Measurements from ENCODE around the gene SNX9. TPM values are rescaled to one million over a fixed set of nuclear protein-coding genes. Genes with fewer than 3 reads are reported as not detected.
"Not testable (repeated sequence)": the region's sequence is repeated elsewhere in the genome, so short reads cannot be mapped to it uniquely, and the experiment has no call there.

Gene SNX9
- total RNA-seq, 2 experiments from 2014 or later: 59.3 to 59.7 TPM

- H3K4me3 Mint-ChIP-seq; intact Hi-C loops (cut with micrococcal nuclease); DNase-seq; H3K27ac Mint-ChIP-seq; H3K27me3 Mint-ChIP-seq; H3K4me1 Mint-ChIP-seq (ENCODE audit: low read depth); H3K9me3 Mint-ChIP-seq; POLR2A ChIA-PET; H3K36me3 Mint-ChIP-seq: not testable (repeated sequence)
- CTCF ChIA-PET: interaction anchor here (1.9 kb wide), 1 partner anchor 100 kb away, joined by 4 read pairs; no protein-coding TSS in a partner anchor
Observed at GRCh38 chr6:157972177-157972576, 149.1 kb downstream of the SNX9 start.

GRCh38 chr6:157974341-157974894, 151.4 kb downstream of the SNX9 start:
- Mint-ChIP-seq H3K4me1 (ENCODE audit: low read depth) (peaks cover 4% of the 10 kb centered on the region), H3K36me3 (no peaks in the 10 kb centered on the region), H3K9me3 (no peaks in the 10 kb centered on the region), H3K27me3 (no peaks in the 10 kb centered on the region), H3K27ac (no peak overlapping the region), H3K4me3 (no peak overlapping the region)
- CTCF ChIA-PET: interaction anchor here (2.1 kb wide), 1 partner anchor 52 kb away, joined by 5 read pairs; no protein-coding TSS in a partner anchor
- intact Hi-C loops (cut with micrococcal nuclease): no loop called here
- POLR2A ChIA-PET: no interaction called here
- no peak for DNase-seq

GRCh38 chr6:157974967-157975366, 151.9 kb downstream of the SNX9 start:
- no peaks in the 10 kb centered on the region for H3K36me3 Mint-ChIP-seq
- no peak overlapping the region for H3K27ac Mint-ChIP-seq
- intact Hi-C loops (cut with micrococcal nuclease): no loop called here
- ChIA-PET CTCF (interaction anchor here (2.1 kb wide), 1 partner anchor 51 kb away, joined by 5 read pairs; no protein-coding TSS in a partner anchor), POLR2A (no interaction called here)
- no peaks in the 10 kb centered on the region for H3K27me3 Mint-ChIP-seq
- peaks cover 4% of the 10 kb centered on the region for H3K4me1 Mint-ChIP-seq (ENCODE audit: low read depth)
- DNase-seq: no peak
- H3K9me3 Mint-ChIP-seq: no peaks in the 10 kb centered on the region
- no peak overlapping the region for H3K4me3 Mint-ChIP-seq

- Mint-ChIP-seq H3K4me3 (no peak overlapping the region), H3K36me3 (no peaks in the 10 kb centered on the region), H3K27ac (no peak overlapping the region), H3K4me1 (ENCODE audit: low read depth) (peaks cover 6% of the 10 kb centered on the region), H3K9me3 (no peaks in the 10 kb centered on the region), H3K27me3 (no peaks in the 10 kb centered on the region)
- intact Hi-C loops (cut with micrococcal nuclease): no loop called here
- CTCF ChIA-PET: interaction anchor here (2.1 kb wide), 1 partner anchor 51 kb away, joined by 5 read pairs; no protein-coding TSS in a partner anchor
- DNase-seq: no peak
- POLR2A ChIA-PET: no interaction called here
Observed at GRCh38 chr6:157975456-157975855, 152.4 kb downstream of the SNX9 start.

GRCh38 chr6:157976345-157977175, 153.5 kb downstream of the SNX9 start:
- Mint-ChIP-seq H3K4me1 (ENCODE audit: low read depth) (peaks cover 5% of the 10 kb centered on the region), H3K27ac (no peak overlapping the region), H3K36me3 (no peaks in the 10 kb centered on the region), H3K27me3 (no peaks in the 10 kb centered on the region), H3K9me3 (no peaks in the 10 kb centered on the region), H3K4me3 (no peak overlapping the region)
- ChIA-PET POLR2A (no interaction called here), CTCF (interaction anchor here (2.1 kb wide), 1 partner anchor 50 kb away, joined by 5 read pairs; no protein-coding TSS in a partner anchor)
- DNase-seq: no peak
- intact Hi-C loops (cut with micrococcal nuclease): no loop called here

- ChIA-PET POLR2A (no interaction called here), CTCF (no interaction called here)
- Mint-ChIP-seq H3K27me3 (no peaks in the 10 kb centered on the region), H3K36me3 (no peaks in the 10 kb centered on the region), H3K9me3 (no peaks in the 10 kb centered on the region), H3K4me1 (ENCODE audit: low read depth) (peaks cover 6% of the 10 kb centered on the region), H3K27ac (no peak overlapping the region), H3K4me3 (no peak overlapping the region)
- no peak for DNase-seq
- intact Hi-C loops (cut with micrococcal nuclease): no loop called here
Observed at GRCh38 chr6:157977176-157977804, 154.2 kb downstream of the SNX9 start.

GRCh38 chr6:157978021-157978783, 155.2 kb downstream of the SNX9 start:
- POLR2A ChIA-PET: no interaction called here
- Mint-ChIP-seq H3K9me3 (no peaks in the 10 kb centered on the region), H3K4me3 (no peak overlapping the region), H3K27ac (no peak overlapping the region), H3K4me1 (ENCODE audit: low read depth) (peaks cover 15% of the 10 kb centered on the region), H3K27me3 (no peaks in the 10 kb centered on the region), H3K36me3 (no peaks in the 10 kb centered on the region)
- intact Hi-C loops (cut with micrococcal nuclease): no loop called here
- DNase-seq: no peak
- CTCF ChIA-PET: no interaction called here

GRCh38 chr6:157980288-157981131, 157.5 kb downstream of the SNX9 start:
- Mint-ChIP-seq H3K9me3 (no peaks in the 10 kb centered on the region), H3K36me3 (no peaks in the 10 kb centered on the region), H3K4me1 (ENCODE audit: low read depth) (peaks cover 36% of the 10 kb centered on the region), H3K4me3 (peak overlapping the region; percentile 76), H3K27me3 (no peaks in the 10 kb centered on the region), H3K27ac (no peak overlapping the region)
- DNase-seq: peak; percentile 36
- intact Hi-C loops (cut with micrococcal nuclease): loop anchor here (1.0 to 5.0 kb wide), 6 partner anchors 18 to 218 kb away; partner anchors contain the start of gene SNX9
- ChIA-PET POLR2A (interaction anchor here (1.7 kb wide), 1 partner anchor 46 kb away, joined by 5 read pairs; no protein-coding TSS in a partner anchor), CTCF (interaction anchor here (6.5 kb wide), 1 partner anchor 46 kb away, joined by 62 read pairs; no protein-coding TSS in a partner anchor)

GRCh38 chr6:157981132-157981394, 158.0 kb downstream of the SNX9 start:
- H3K27ac Mint-ChIP-seq: peak overlapping the region; percentile 57
- peak overlapping the region; percentile 76 for H3K4me3 Mint-ChIP-seq
- intact Hi-C loops (cut with micrococcal nuclease): loop anchor here (1.0 to 5.0 kb wide), 6 partner anchors 19 to 219 kb away; partner anchors contain the start of gene SNX9
- no peaks in the 10 kb centered on the region for H3K9me3 Mint-ChIP-seq
- no peaks in the 10 kb centered on the region for H3K27me3 Mint-ChIP-seq
- no peak for DNase-seq
- ChIA-PET POLR2A (interaction anchor here (1.0 to 1.2 kb wide), 2 partner anchors 18 to 44 kb away, joined by 3 read pairs; no protein-coding TSS in a partner anchor), CTCF (interaction anchor here (1.8 to 6.5 kb wide), 4 partner anchors 13 to 91 kb away, joined by 5 to 62 read pairs (median 16); no protein-coding TSS in a partner anchor)
- H3K36me3 Mint-ChIP-seq: no peaks in the 10 kb centered on the region
- H3K4me1 Mint-ChIP-seq (ENCODE audit: low read depth): peaks cover 36% of the 10 kb centered on the region

- H3K4me1 Mint-ChIP-seq (ENCODE audit: low read depth): peaks cover 36% of the 10 kb centered on the region
- intact Hi-C loops (cut with micrococcal nuclease): loop anchor here (1.0 to 5.0 kb wide), 8 partner anchors 19 to 219 kb away; partner anchors contain the start of gene SNX9
- POLR2A ChIA-PET: interaction anchor here (0.6 to 2.9 kb wide), 4 partner anchors 18 to 180 kb away, joined by 3 to 14 read pairs (median 3); no protein-coding TSS in a partner anchor
- H3K9me3 Mint-ChIP-seq: no peaks in the 10 kb centered on the region
- H3K36me3 Mint-ChIP-seq: no peaks in the 10 kb centered on the region
- CTCF ChIA-PET: interaction anchor here (0.7 to 6.5 kb wide), 6 partner anchors 10 to 90 kb away, joined by 3 to 62 read pairs (median 7); no protein-coding TSS in a partner anchor
- peak; percentile 89 for DNase-seq
- H3K27ac Mint-ChIP-seq: peak within 1 kb of the TSS; percentile 74
- H3K4me3 Mint-ChIP-seq: peak within 1 kb of the TSS; percentile 89
- no peaks in the 10 kb centered on the region for H3K27me3 Mint-ChIP-seq
Observed at GRCh38 chr6:157981395-157982101, 158.5 kb downstream of the SNX9 start, which contains the start of gene SYNJ2. SYNJ2 (plus strand) TSS chr6:157981863; CDS start chr6:157981962, 99 bp downstream.
